HCT116 (cell line): ENCODE data around the gene MTFR1L.

Experiments
- CEBPB ChIP-seq: IDR thresholded peaks from 2 replicates; pipeline ENCODE4 v1.6.1; 2012; ENCODE audit warnings: low read depth
- CTCF ChIP-seq, 3 experiments: fragments of 200-600 bp in 1 of 3; sonication (generic) in 1 of 3; IDR thresholded peaks in 2 of 3; conservative IDR thresholded peaks in 1 of 3; 2 replicates each; pipeline ENCODE4 v1.5.1; 2012 to 2017; ENCODE audit warnings: low read depth in 2 of 3, low read length in 2 of 3, antibody characterized with exemption in 1 of 3, borderline replicate concordance in 1 of 3, control low read depth in 1 of 3, mild to moderate bottlenecking in 1 of 3, mixed read lengths in 1 of 3, mixed run types in 1 of 3, moderate library complexity in 1 of 3; ENCODE audit not compliant: insufficient read depth in 1 of 3
- EGR1 ChIP-seq: IDR thresholded peaks from 2 replicates; pipeline ENCODE4 v1.6.1; 2012; ENCODE audit warnings: low read depth
- ELF1 ChIP-seq: IDR thresholded peaks from 2 replicates; pipeline ENCODE4 v1.6.1; 2012; ENCODE audit warnings: low read depth, borderline replicate concordance
- EZH2 ChIP-seq: fragments of 200-600 bp; sonication (generic); IDR thresholded peaks from 2 replicates; pipeline ENCODE4 v1.6.1; 2017; ENCODE audit warnings: antibody characterized with exemption, mixed run types
- EZH2phosphoT487 ChIP-seq: fragments of 200-600 bp; IDR thresholded peaks from 2 replicates; pipeline ENCODE4 v1.6.1; 2018; ENCODE audit warnings: antibody characterized with exemption, borderline replicate concordance
- POLR2A ChIP-seq: IDR thresholded peaks from 2 replicates; pipeline ENCODE4 v1.7.0; 2011; ENCODE audit warnings: borderline replicate concordance; ENCODE audit not compliant: insufficient read depth, insufficient read length; ENCODE audit errors: extremely low read depth
- POLR2AphosphoS5 ChIP-seq: IDR thresholded peaks from 2 replicates; pipeline ENCODE4 v1.6.1; 2011; ENCODE audit warnings: mild to moderate bottlenecking, low read depth, low read length, moderate library complexity
- REST ChIP-seq: IDR thresholded peaks from 2 replicates; pipeline ENCODE4 v1.6.1; 2012; ENCODE audit warnings: low read depth
- SP1 ChIP-seq: IDR thresholded peaks from 2 replicates; pipeline ENCODE4 v1.6.1; 2012; ENCODE audit warnings: low read depth
- YY1 ChIP-seq: IDR thresholded peaks from 2 replicates; pipeline ENCODE4 v1.6.1; 2011; ENCODE audit warnings: low read length, low read depth, moderate library complexity, mild to moderate bottlenecking; ENCODE audit not compliant: insufficient replicate concordance; ENCODE audit errors: extremely low read depth
- ZBTB33 ChIP-seq: IDR thresholded peaks from 2 replicates; pipeline ENCODE4 v1.6.1; 2011; ENCODE audit warnings: mild to moderate bottlenecking, low read length, moderate library complexity; ENCODE audit not compliant: insufficient replicate concordance; ENCODE audit errors: extremely low read depth
- ZFX ChIP-seq: fragments of 450-650 bp; IDR thresholded peaks from 2 replicates; pipeline ENCODE4 v1.6.1; 2017

GRCh38 chr1:25772692-25773245 is 47.0 kb upstream of the MTFR1L start:
- TF ChIP-seq POLR2A (no peak), POLR2AphosphoS5 (no peak), CEBPB (no peak), REST (no peak), CTCF (IDR thresholded peaks at IDR 0.05 in 2 of 3, conservative IDR thresholded peaks at IDR 0.05 in 1 of 3; ENCODE audit: borderline replicate concordance in 1 of 3, insufficient read depth in 1 of 3, low read depth in 2 of 3, low read length in 2 of 3) (no peak), EZH2 (no peak), ELF1 (no peak), ZFX (no peak), ZBTB33 (no peak), YY1 (no peak), SP1 (no peak), EZH2phosphoT487 (no peak), EGR1 (no peak)
